K562 (cell line): Measurements from ENCODE around the gene POLR2A. TPM values are rescaled to one million over a fixed set of nuclear protein-coding genes. Genes with fewer than 3 reads are reported as not detected.

Experiments
- CREBBP ChIP-seq: IDR thresholded peaks from one replicate; pipeline ENCODE4 v1.6.1; 2012; ENCODE audit warnings: low read depth, mild to moderate bottlenecking, control low read depth, inconsistent platforms, low read length
- CTBP1 ChIP-seq: fragments of 450-650 bp; IDR thresholded peaks from 2 replicates; pipeline ENCODE4 v1.6.1; 2016; ENCODE audit warnings: borderline replicate concordance
- CUX1 ChIP-seq: fragments of 200-800 bp; sonication (Bioruptor generic); IDR thresholded peaks from 2 replicates; pipeline ENCODE4 v1.6.1; 2016; ENCODE audit warnings: missing genetic modification characterization, missing compliant biosample characterization
- GTF2B ChIP-seq: IDR thresholded peaks from 2 replicates; pipeline ENCODE4 v1.6.1; 2011; ENCODE audit not compliant: insufficient read length; ENCODE audit errors: extremely low read depth
- ILK ChIP-seq: fragments of 450-650 bp; IDR thresholded peaks from 2 replicates; pipeline ENCODE4 v1.6.1; 2016; ENCODE audit warnings: missing genetic modification characterization, low read depth, mild to moderate bottlenecking, missing compliant biosample characterization, moderate library complexity, borderline replicate concordance
- NFIX ChIP-seq: fragments of 250-450 bp; sonication (Bioruptor Pico); IDR thresholded peaks from 2 replicates; pipeline ENCODE4 v1.4.0; 2020; ENCODE audit warnings: low read depth, mild to moderate bottlenecking, moderate library complexity
- POLR2B ChIP-seq: fragments of 450-650 bp; IDR thresholded peaks from 2 replicates; pipeline ENCODE4 v1.6.1; 2018; ENCODE audit warnings: low read depth; ENCODE audit not compliant: partially characterized antibody
- POLR2G ChIP-seq: fragments of 200-400 bp; formaldehyde crosslinking; IDR thresholded peaks from 2 replicates; pipeline ENCODE4 v1.6.1; 2017; ENCODE audit warnings: low read depth, mild to moderate bottlenecking, antibody characterized with exemption, low read length, moderate library complexity
- PTRF ChIP-seq: fragments of 450-650 bp; IDR thresholded peaks from 2 replicates; pipeline ENCODE4 v1.6.1; 2016; ENCODE audit warnings: mild to moderate bottlenecking, missing genetic modification characterization, missing compliant biosample characterization
- RBFOX2 ChIP-seq: fragments of 200-400 bp; formaldehyde crosslinking; IDR thresholded peaks from 2 replicates; pipeline ENCODE4 v1.6.1; 2017; ENCODE audit warnings: low read depth, mild to moderate bottlenecking, low read length, moderate library complexity
- SNAPC5 ChIP-seq: fragments of 250-450 bp; sonication (Bioruptor Pico); IDR thresholded peaks from 2 replicates; pipeline ENCODE4 v1.8.0; 2021; ENCODE audit warnings: moderate library complexity, mild to moderate bottlenecking, inconsistent platforms
- UBTF ChIP-seq, 2 experiments: IDR thresholded peaks; 2 replicates each; pipeline ENCODE4 v1.6.1; 2012; ENCODE audit warnings: improper control_type of control experiment in 2 of 2, low read depth in 2 of 2, low read length in 2 of 2, borderline replicate concordance in 1 of 2
- VEZF1 ChIP-seq: fragments of 200-800 bp; sonication (Bioruptor generic); IDR thresholded peaks from 2 replicates; pipeline ENCODE4 v1.6.1; 2017; ENCODE audit warnings: missing genetic modification characterization, missing compliant biosample characterization
- ZFX ChIP-seq: sonication (generic); formaldehyde crosslinking; IDR thresholded peaks from 2 replicates; pipeline ENCODE4 v1.8.0; 2022; ENCODE audit warnings: mild to moderate bottlenecking, missing genetic modification reagents, moderate library complexity
- ZNF316 ChIP-seq: fragments of 450-650 bp; IDR thresholded peaks from 2 replicates; pipeline ENCODE4 v1.6.1; 2016
- polyA plus RNA-seq, 8 experiments: library from polyadenylated mRNA; depleted of rRNA in 4 of 8; stranded (reverse) in 5 of 8; unstranded in 3 of 8; fragments of >200 nt; fragmentation: Nextera tagmentation in 2 of 8; fragmentation: Illumina TruSeq in 1 of 8; extraction: Ambion mirVana in 2 of 8; extraction: Trizol in 1 of 8; gene quantifications; 2 replicates each; pipeline versions ENCODE4 v1.2.1 to v1.2.3, GENCODE V29; 2011 to 2014; ENCODE audit warnings: inconsistent platforms in 1 of 8, missing spikeins in 1 of 8
- total RNA-seq, 7 experiments: library from RNA; depleted of rRNA in 6 of 7; stranded (reverse); fragments of >200 nt in 6 of 7; fragmentation: Illumina TruSeq in 2 of 7; extraction: Trizol in 2 of 7; gene quantifications; 2 replicates each; pipeline versions ENCODE4 v1.2.1 to v1.2.3, GENCODE V29; 2011 to 2021; ENCODE audit warnings: low replicate concordance in 1 of 7

The POLR2A gene
- total and polyA plus RNA-seq, 9 of the 15 experiments (the other 6 are each of a cell fraction or from before 2014, with no cell fraction given), result 1.3 to 109 (median 12.4) TPM

- no peak for TF ChIP-seq CUX1 (CRISPR knock-in tag)
- no peak for TF ChIP-seq POLR2B
- no peak for TF ChIP-seq CREBBP
- peak; percentile 30; the same call in 1 of the 2 replicates for TF ChIP-seq CTBP1
- peak; percentile 59; the same call in 1 of the 2 replicates for TF ChIP-seq VEZF1 (CRISPR knock-in tag)
- 0 out of 4 replicates have a peak, but pooled peaks of 1 of the 2 experiments have one; percentile 4 for TF ChIP-seq UBTF (IDR thresholded peaks at IDR 0.05; ENCODE audit: borderline replicate concordance in 1 of 2, low read depth in 2 of 2, low read length in 2 of 2)
- TF ChIP-seq NFIX (CRISPR knock-in tag), result no peak
- TF ChIP-seq ILK (tag), result no peak
- TF ChIP-seq ZFX (CRISPR knock-in tag), result peak; percentile 46
- TF ChIP-seq PTRF (tag), result no peak
- TF ChIP-seq RBFOX2, result peak; percentile 57
- TF ChIP-seq ZNF316, result 0 out of 2 replicates have a peak, but pooled peaks have one; percentile 0
- TF ChIP-seq SNAPC5, result no peak
- TF ChIP-seq POLR2G, result peak; percentile 63
- no peak for TF ChIP-seq GTF2B
- TF ChIP-seq, all 486 proteins: peak for 14
Measured at GRCh38 chr17:7437950-7438614, 46.1 kb upstream of the POLR2A start (continued).
